Vagina (tissue), 2 donors: ENCODE measurements around the gene RNF214. TPM values are rescaled to one million over a fixed set of nuclear protein-coding genes. Genes with fewer than 3 reads are reported as not detected.

Experiments used
- DNase-seq, 2 donors: peaks; one replicate each; pipeline ENCODE4 v3.0.0-alpha.2; 2017; ENCODE audit errors: extremely low spot score in 2 of 2
- H3K27ac ChIP-seq: fragments of 200-600 bp; sonication (generic); one replicate; pipeline ENCODE4 v1.5.1; 2019
- H3K27me3 ChIP-seq: fragments of 200-600 bp; sonication (generic); one replicate; pipeline ENCODE4 v1.5.1; 2019
- H3K36me3 ChIP-seq, 2 donors: fragments of 200-600 bp; sonication (generic); one replicate each; pipeline ENCODE4 v1.5.1; 2017 to 2019
- H3K4me1 ChIP-seq: fragments of 200-600 bp; sonication (generic); one replicate; pipeline ENCODE4 v1.5.1; 2019
- H3K4me3 ChIP-seq, 2 donors: fragments of 200-600 bp; sonication (generic); 1 replicate in 1 of 2; 2 replicates in 1 of 2; pipeline ENCODE4 v1.5.1; 2016 to 2019
- H3K9me3 ChIP-seq: fragments of 200-600 bp; sonication (generic); one replicate; pipeline ENCODE4 v1.5.1; 2019
- POLR2A ChIP-seq, 2 donors: fragments of 450-650 bp; IDR thresholded peaks; one replicate each; pipeline ENCODE4 v1.6.1; 2017; ENCODE audit warnings: antibody characterized with exemption in 2 of 2, mild to moderate bottlenecking in 2 of 2, moderate library complexity in 2 of 2
- POLR2AphosphoS5 ChIP-seq, 2 donors: sonication (generic); formaldehyde crosslinking; IDR thresholded peaks; one replicate each; pipeline ENCODE4 v1.9.0; 2017; ENCODE audit warnings: antibody characterized with exemption in 2 of 2, mild to moderate bottlenecking in 2 of 2, low read depth in 1 of 2; ENCODE audit not compliant: insufficient read depth in 1 of 2
- intact Hi-C: fragments of 100-400 bp; cut with DNase I; formaldehyde crosslinking; loops from one replicate; pipeline ENCODE4 v1.15.1; 2023
- total RNA-seq: library from RNA; depleted of rRNA; stranded (reverse); fragments of >200 nt; gene quantifications from one replicate; pipeline ENCODE4 v1.2.3, GENCODE V29; 2016
- TF ChIP-seq, protein P1 (sequence below), 3 experiments: fragments of 450-650 bp in 2 of 3; fragments of 200-600 bp in 1 of 3; sonication (generic) in 1 of 3; IDR thresholded peaks; one replicate each; pipeline ENCODE4 v1.5.1; 2017 to 2019; ENCODE audit warnings: antibody characterized with exemption in 3 of 3, mild to moderate bottlenecking in 2 of 3, moderate library complexity in 2 of 3

The RNF214 gene
- total RNA-seq, 1 donor from 2014 or later: 10.8 TPM

DNA sequence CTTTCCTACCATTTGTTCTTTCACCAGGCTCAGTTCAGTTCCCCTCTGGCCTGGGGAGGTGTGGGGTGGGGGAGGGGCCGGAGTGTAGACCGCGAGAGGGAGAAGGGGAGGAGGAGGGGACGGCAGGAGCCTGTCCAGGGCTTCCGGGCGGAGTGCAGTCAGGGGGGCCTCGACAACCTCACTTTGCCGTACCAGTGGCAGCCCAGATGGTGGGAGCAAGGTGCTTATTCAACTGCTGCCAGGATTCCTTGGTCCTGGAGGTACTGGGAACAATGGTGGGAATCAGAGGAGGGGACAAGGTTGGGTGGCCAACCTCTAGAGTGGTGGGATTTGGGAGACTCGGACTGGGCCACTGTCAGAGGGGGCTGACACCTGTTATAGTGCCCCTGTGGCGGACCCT is 82.4 kb downstream of the RNF214 start:
- H3K27ac ChIP-seq: no peak overlapping the region
- peaks cover 39% of the 10 kb centered on the region for H3K4me1 ChIP-seq
- TF ChIP-seq, protein P1, sequence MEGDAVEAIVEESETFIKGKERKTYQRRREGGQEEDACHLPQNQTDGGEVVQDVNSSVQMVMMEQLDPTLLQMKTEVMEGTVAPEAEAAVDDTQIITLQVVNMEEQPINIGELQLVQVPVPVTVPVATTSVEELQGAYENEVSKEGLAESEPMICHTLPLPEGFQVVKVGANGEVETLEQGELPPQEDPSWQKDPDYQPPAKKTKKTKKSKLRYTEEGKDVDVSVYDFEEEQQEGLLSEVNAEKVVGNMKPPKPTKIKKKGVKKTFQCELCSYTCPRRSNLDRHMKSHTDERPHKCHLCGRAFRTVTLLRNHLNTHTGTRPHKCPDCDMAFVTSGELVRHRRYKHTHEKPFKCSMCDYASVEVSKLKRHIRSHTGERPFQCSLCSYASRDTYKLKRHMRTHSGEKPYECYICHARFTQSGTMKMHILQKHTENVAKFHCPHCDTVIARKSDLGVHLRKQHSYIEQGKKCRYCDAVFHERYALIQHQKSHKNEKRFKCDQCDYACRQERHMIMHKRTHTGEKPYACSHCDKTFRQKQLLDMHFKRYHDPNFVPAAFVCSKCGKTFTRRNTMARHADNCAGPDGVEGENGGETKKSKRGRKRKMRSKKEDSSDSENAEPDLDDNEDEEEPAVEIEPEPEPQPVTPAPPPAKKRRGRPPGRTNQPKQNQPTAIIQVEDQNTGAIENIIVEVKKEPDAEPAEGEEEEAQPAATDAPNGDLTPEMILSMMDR (IDR thresholded peaks at IDR 0.05): no peak
- no peak for TF ChIP-seq POLR2A (IDR thresholded peaks at IDR 0.05)
- TF ChIP-seq POLR2AphosphoS5 (IDR thresholded peaks at IDR 0.05; ENCODE audit: insufficient read depth in 1 of 2, low read depth in 1 of 2): no peak
- peak overlapping the region; percentile 86 to 89 for H3K4me3 ChIP-seq
- H3K27me3 ChIP-seq: no peaks in the 10 kb centered on the region
- no peaks in the 10 kb centered on the region for H3K36me3 ChIP-seq
- DNase-seq: no peak
- intact Hi-C loops: loop anchor here (5.0 kb wide), 1 partner anchor 83 kb away; the partner anchor contains the start of genes PCSK7 and RNF214
- no peaks in the 10 kb centered on the region for H3K9me3 ChIP-seq

DNA sequence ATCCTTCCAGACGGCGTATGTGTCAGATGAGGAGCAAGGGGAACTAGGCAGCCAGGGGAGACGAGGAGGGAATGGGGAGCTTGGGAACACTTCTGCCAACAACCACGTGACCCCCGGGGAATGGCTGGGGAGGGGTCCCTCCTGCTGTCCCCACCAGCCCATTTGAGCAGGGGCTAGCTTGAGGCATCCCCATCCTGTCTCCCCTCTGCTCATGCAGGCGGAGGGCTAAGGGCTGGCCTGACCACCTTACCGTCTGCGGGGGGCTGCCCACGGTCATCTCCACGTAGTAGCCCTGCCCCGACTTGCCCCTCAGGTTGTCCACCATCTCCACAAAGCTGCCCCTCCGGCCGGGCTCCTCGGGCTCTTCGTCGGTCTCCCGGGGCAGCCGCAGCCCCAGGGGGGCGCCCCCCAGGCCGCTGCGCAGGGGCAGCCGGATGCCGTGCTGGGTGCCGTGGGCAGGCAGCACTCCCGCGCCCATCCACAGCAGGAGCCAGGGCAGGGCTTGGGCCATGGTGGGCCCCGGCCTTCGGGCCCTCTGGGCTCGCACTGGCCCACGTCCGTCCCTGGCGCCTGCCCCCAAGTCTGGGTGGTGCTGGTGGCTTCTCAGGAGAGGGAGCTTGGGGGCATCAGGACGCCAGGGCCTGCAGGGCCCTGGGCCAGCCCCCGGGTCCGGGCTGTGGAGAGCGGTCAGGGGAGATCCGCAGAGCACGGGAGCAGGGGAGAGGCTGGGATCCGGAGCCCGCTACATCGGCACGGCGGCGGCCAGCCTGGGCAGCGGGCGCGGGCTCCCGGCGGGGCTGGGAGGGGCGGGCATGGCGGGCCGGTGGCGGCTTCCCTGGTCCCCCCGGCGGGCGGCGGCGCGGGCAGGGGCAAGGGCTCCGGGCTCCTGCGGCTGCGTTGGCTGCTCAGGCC is 83.1 kb downstream of the RNF214 start:
- no peaks in the 10 kb centered on the region for H3K27me3 ChIP-seq
- H3K9me3 ChIP-seq: no peaks in the 10 kb centered on the region
- intact Hi-C loops: loop anchor here (5.0 kb wide), 1 partner anchor 83 kb away; the partner anchor contains the start of genes PCSK7 and RNF214
- H3K27ac ChIP-seq: peak overlapping the region; percentile 56
- H3K4me3 ChIP-seq: peak overlapping the region; percentile 86 to 89
- TF ChIP-seq POLR2A (IDR thresholded peaks at IDR 0.05): no peak
- no peak for TF ChIP-seq POLR2AphosphoS5 (IDR thresholded peaks at IDR 0.05; ENCODE audit: insufficient read depth in 1 of 2, low read depth in 1 of 2)
- TF ChIP-seq, protein P1 (IDR thresholded peaks at IDR 0.05): no peak
- no peaks in the 10 kb centered on the region for H3K36me3 ChIP-seq
- no peak for DNase-seq
- H3K4me1 ChIP-seq: peaks cover 39% of the 10 kb centered on the region

DNA sequence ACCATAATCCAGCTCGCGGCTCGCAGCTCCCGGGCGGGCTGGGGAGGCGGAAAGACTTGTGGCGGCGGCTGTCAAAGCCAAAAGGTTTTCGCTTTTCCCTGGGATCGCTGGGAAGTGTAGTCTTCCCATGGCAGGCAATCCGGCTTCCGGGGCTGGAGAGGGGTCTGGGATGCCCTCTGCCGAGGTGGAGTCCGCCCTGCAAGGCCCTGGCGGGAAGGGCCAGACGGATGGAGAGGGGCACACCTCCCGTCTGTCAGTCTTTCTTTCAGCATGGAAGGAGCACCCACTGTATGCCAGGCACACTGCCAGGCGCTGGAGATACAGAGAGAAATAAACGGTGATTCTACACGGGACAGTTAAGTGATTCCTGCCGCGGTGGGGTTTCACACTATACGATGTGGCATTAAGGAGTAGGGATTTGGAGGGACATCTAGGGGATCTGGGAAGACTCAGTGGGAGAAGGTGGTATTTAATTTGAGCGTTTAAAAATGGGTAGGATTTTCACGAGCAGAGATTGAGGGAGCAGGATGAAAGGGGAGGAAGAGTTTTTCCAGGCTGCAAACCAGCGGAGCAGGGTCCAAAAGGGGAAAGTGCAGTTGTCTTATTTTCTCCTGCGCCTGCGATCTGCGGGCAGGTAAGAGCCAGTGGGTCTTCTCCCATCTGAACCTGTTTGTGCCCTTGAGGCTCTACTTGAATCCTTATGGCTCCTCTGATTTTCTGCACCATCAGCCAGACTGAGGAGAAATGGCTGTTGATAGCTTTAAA is 83.9 kb downstream of the RNF214 start, which contains the start of gene BACE1:
Gene BACE1, minus strand, starts transcription at position 60 of the 765 bp plus-strand sequence. CDS start 461 bp downstream, outside the sequence.
- H3K36me3 ChIP-seq: no peaks in the 10 kb centered on the region
- intact Hi-C loops: loop anchor here (5.0 kb wide), 1 partner anchor 84 kb away; the partner anchor contains the start of genes PCSK7 and RNF214
- H3K4me3 ChIP-seq: peak within 1 kb of the TSS; percentile 86 to 89
- no peaks in the 10 kb centered on the region for H3K9me3 ChIP-seq
- H3K27ac ChIP-seq: peak within 1 kb of the TSS; percentile 56
- DNase-seq: no peak
- H3K4me1 ChIP-seq: peaks cover 39% of the 10 kb centered on the region
- H3K27me3 ChIP-seq: no peaks in the 10 kb centered on the region
- TF ChIP-seq POLR2A (IDR thresholded peaks at IDR 0.05) (no peak), POLR2AphosphoS5 (IDR thresholded peaks at IDR 0.05; ENCODE audit: insufficient read depth in 1 of 2, low read depth in 1 of 2) (peak; percentile 40 to 75)
- TF ChIP-seq, protein P1 (IDR thresholded peaks at IDR 0.05): peak in 2 of 3 experiments; percentile 8 to 24

DNA sequence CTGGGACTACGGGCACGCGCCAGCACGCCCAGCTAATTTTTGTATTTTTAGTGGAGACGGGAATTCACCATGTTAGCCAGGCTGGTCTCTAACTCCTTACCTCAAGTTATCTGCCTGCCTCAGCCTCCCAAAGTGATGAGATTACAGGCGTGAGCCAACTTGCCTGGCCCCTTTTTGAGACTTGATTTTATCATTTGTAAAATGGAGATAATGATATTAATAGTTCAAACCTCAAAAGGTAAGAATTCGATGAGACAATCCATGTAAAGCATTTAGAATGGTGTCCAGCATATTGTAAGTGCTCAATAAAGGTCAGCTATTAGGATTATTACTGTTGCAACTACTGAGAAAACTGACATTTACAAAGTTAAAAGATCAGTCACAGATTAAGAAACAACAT is 86.3 kb downstream of the RNF214 start:
- H3K27ac ChIP-seq: no peak overlapping the region
- peaks cover 31% of the 10 kb centered on the region for H3K4me1 ChIP-seq
- H3K4me3 ChIP-seq: no peak overlapping the region
- DNase-seq: no peak
- H3K27me3 ChIP-seq: no peaks in the 10 kb centered on the region
- no peaks in the 10 kb centered on the region for H3K36me3 ChIP-seq
- intact Hi-C loops: loop anchor here (5.0 kb wide), 1 partner anchor 86 kb away; the partner anchor contains the start of genes PCSK7 and RNF214
- no peaks in the 10 kb centered on the region for H3K9me3 ChIP-seq
- TF ChIP-seq POLR2AphosphoS5 (IDR thresholded peaks at IDR 0.05; ENCODE audit: insufficient read depth in 1 of 2, low read depth in 1 of 2): no peak
- TF ChIP-seq, protein P1 (IDR thresholded peaks at IDR 0.05): no peak
- no peak for TF ChIP-seq POLR2A (IDR thresholded peaks at IDR 0.05)
